HCT116 (cell line): Measurements from ENCODE around the gene LGMN. TPM values are rescaled to one million over a fixed set of nuclear protein-coding genes. Genes with fewer than 3 reads are reported as not detected.

Experiments
- ATAC-seq: fragments of 200-7000 bp; cut with Tn5 transposase; 2 replicates; pipeline ENCODE4 v1.9.1; 2020; ENCODE audit warnings: mild to moderate bottlenecking, moderate library complexity
- BruUV-seq: library from RNA; stranded (reverse); fragments of 400-500 nt; replicated peaks from 2 replicates; lab custom pipeline; 2021; lab: Mats Ljungman, UMichigan
- CTCF ChIA-PET: fragments of 300-600 bp; sonication (Branson Sonifier 250); formaldehyde crosslinking; loops from one replicate; lab custom pipeline; 2021; ENCODE audit warnings: antibody characterized with exemption; lab: Charles Lee
- POLR2A ChIA-PET: fragments of 300-600, 350-600 bp; sonication (Branson Sonifier 250); formaldehyde crosslinking; loops from one replicate; lab custom pipeline; 2021; ENCODE audit warnings: antibody characterized with exemption; lab: Charles Lee
- RAD21 ChIA-PET, 2 experiments: fragments of 300-600 bp; sonication (Branson Sonifier 250); formaldehyde crosslinking; loops; one replicate each; lab custom pipeline; 2023; ENCODE audit warnings: low total read pairs in 2 of 2; ENCODE audit not compliant: uncharacterized antibody in 2 of 2, unreplicated experiment in 2 of 2, low non-redundant PET in 1 of 2; lab: Charles Lee
- DNase-seq: peaks from one replicate; pipeline ENCODE4 v3.0.0-alpha.2; 2010; ENCODE audit warnings: low read depth, low spot score
- H2AFZ ChIP-seq: fragments of 200-600 bp; shearing (Covaris generic), sonication (generic); 2 replicates; pipeline ENCODE4 v1.6.1; 2017; ENCODE audit warnings: low read depth, mixed run types, mixed read lengths, antibody characterized with exemption, low read length; ENCODE audit not compliant: poor library complexity, severe bottlenecking
- H3K27ac ChIP-seq: 2 replicates; pipeline ENCODE4 v1.5.1; 2012; ENCODE audit warnings: low read depth, low read length
- H3K27me3 ChIP-seq: fragments of 200-600 bp; sonication (generic); 2 replicates; pipeline ENCODE4 v1.6.1; 2016; ENCODE audit warnings: mixed run types, low read length, mixed read lengths; ENCODE audit not compliant: insufficient read depth
- H3K36me3 ChIP-seq, 2 experiments: fragments of 200-500 bp in 1 of 2; fragments of 200-600 bp in 1 of 2; sonication (Bioruptor generic) in 1 of 2; sonication (generic) in 1 of 2; 2 replicates each; pipeline versions ENCODE4 v1.5.1 to v1.6.1; 2014 to 2016; ENCODE audit warnings: low read length in 2 of 2, inconsistent platforms in 1 of 2, mixed read lengths in 1 of 2, mixed run types in 1 of 2; ENCODE audit not compliant: insufficient read depth in 2 of 2, control insufficient read depth in 1 of 2
- H3K4me1 ChIP-seq, 2 experiments: fragments of 200-600 bp in 1 of 2; sonication (generic) in 1 of 2; 2 replicates each; pipeline versions ENCODE4 v1.5.1 to v1.6.1; 2012 to 2017; ENCODE audit warnings: low read length in 2 of 2, inconsistent platforms in 1 of 2, mild to moderate bottlenecking in 1 of 2, mixed read lengths in 1 of 2, mixed run types in 1 of 2, moderate library complexity in 1 of 2; ENCODE audit not compliant: insufficient read depth in 2 of 2, control insufficient read depth in 1 of 2
- H3K4me2 ChIP-seq: fragments of 200-600 bp; sonication (generic); 2 replicates; pipeline ENCODE4 v1.6.1; 2017; ENCODE audit warnings: mixed run types, low read length, mixed read lengths
- H3K4me3 ChIP-seq, 2 experiments: fragments of 200-600 bp in 1 of 2; sonication (generic) in 1 of 2; replicated peaks in 1 of 2; 2 replicates each; pipeline ENCODE4 v1.5.1; 2011 to 2016; ENCODE audit warnings: low read length in 2 of 2, control low read depth in 1 of 2, low read depth in 1 of 2, mild to moderate bottlenecking in 1 of 2, mixed read lengths in 1 of 2, mixed run types in 1 of 2
- H3K79me2 ChIP-seq: fragments of 200-600 bp; sonication (generic); 2 replicates; pipeline ENCODE4 v1.6.1; 2017; ENCODE audit warnings: mild to moderate bottlenecking, mixed run types, low read length, moderate library complexity, mixed read lengths; ENCODE audit not compliant: insufficient read depth
- H3K9ac ChIP-seq: fragments of 200-600 bp; sonication (generic); 2 replicates; pipeline ENCODE4 v1.6.1; 2016; ENCODE audit warnings: low read length, mixed read lengths
- H3K9me2 ChIP-seq: fragments of 200-600 bp; sonication (generic), shearing (Covaris generic); 2 replicates; pipeline ENCODE4 v1.6.1; 2017; ENCODE audit warnings: mixed run types, mild to moderate bottlenecking, moderate library complexity; ENCODE audit not compliant: insufficient read depth
- H3K9me3 ChIP-seq, 2 experiments: fragments of 200-500 bp in 1 of 2; fragments of 200-600 bp in 1 of 2; sonication (Bioruptor generic) in 1 of 2; sonication (generic) in 1 of 2; 2 replicates each; pipeline ENCODE4 v1.6.1; 2014 to 2017; ENCODE audit warnings: low read length in 2 of 2, mixed read lengths in 2 of 2, inconsistent platforms in 1 of 2, low read depth in 1 of 2, mild to moderate bottlenecking in 1 of 2, mixed run types in 1 of 2, moderate library complexity in 1 of 2; ENCODE audit not compliant: control insufficient read depth in 1 of 2, insufficient read depth in 1 of 2
- H4K20me1 ChIP-seq: fragments of 200-600 bp; sonication (generic), shearing (Covaris generic); 2 replicates; pipeline ENCODE4 v1.6.1; 2017; ENCODE audit warnings: mixed run types, mild to moderate bottlenecking, moderate library complexity; ENCODE audit not compliant: insufficient read depth
- CBX3 ChIP-seq: IDR thresholded peaks from 2 replicates; pipeline ENCODE4 v1.6.1; 2012; ENCODE audit warnings: low read depth
- CTCF ChIP-seq, 3 experiments: fragments of 200-600 bp in 1 of 3; sonication (generic) in 1 of 3; IDR thresholded peaks in 2 of 3; conservative IDR thresholded peaks in 1 of 3; 2 replicates each; pipeline ENCODE4 v1.5.1; 2012 to 2017; ENCODE audit warnings: low read depth in 2 of 3, low read length in 2 of 3, antibody characterized with exemption in 1 of 3, borderline replicate concordance in 1 of 3, control low read depth in 1 of 3, mild to moderate bottlenecking in 1 of 3, mixed read lengths in 1 of 3, mixed run types in 1 of 3, moderate library complexity in 1 of 3; ENCODE audit not compliant: insufficient read depth in 1 of 3
- ELF1 ChIP-seq: IDR thresholded peaks from 2 replicates; pipeline ENCODE4 v1.6.1; 2012; ENCODE audit warnings: low read depth, borderline replicate concordance
- EZH2 ChIP-seq: fragments of 200-600 bp; sonication (generic); IDR thresholded peaks from 2 replicates; pipeline ENCODE4 v1.6.1; 2017; ENCODE audit warnings: antibody characterized with exemption, mixed run types
- EZH2phosphoT487 ChIP-seq: fragments of 200-600 bp; IDR thresholded peaks from 2 replicates; pipeline ENCODE4 v1.6.1; 2018; ENCODE audit warnings: antibody characterized with exemption, borderline replicate concordance
- POLR2AphosphoS5 ChIP-seq: IDR thresholded peaks from 2 replicates; pipeline ENCODE4 v1.6.1; 2011; ENCODE audit warnings: mild to moderate bottlenecking, low read depth, low read length, moderate library complexity
- RAD21 ChIP-seq: IDR thresholded peaks from 2 replicates; pipeline ENCODE4 v1.6.1; 2012; ENCODE audit warnings: low read depth, mild to moderate bottlenecking
- REST ChIP-seq: IDR thresholded peaks from 2 replicates; pipeline ENCODE4 v1.6.1; 2012; ENCODE audit warnings: low read depth
- SRF ChIP-seq: IDR thresholded peaks from 2 replicates; pipeline ENCODE4 v1.6.1; 2012; ENCODE audit warnings: low read depth
- YY1 ChIP-seq: IDR thresholded peaks from 2 replicates; pipeline ENCODE4 v1.6.1; 2011; ENCODE audit warnings: low read length, low read depth, moderate library complexity, mild to moderate bottlenecking; ENCODE audit not compliant: insufficient replicate concordance; ENCODE audit errors: extremely low read depth
- ZFX ChIP-seq: fragments of 450-650 bp; IDR thresholded peaks from 2 replicates; pipeline ENCODE4 v1.6.1; 2017
- ZNF274 ChIP-seq: fragments of 200-500 bp; sonication (Bioruptor generic); IDR thresholded peaks from 2 replicates; pipeline ENCODE4 v1.6.1; 2014; ENCODE audit warnings: mild to moderate bottlenecking, low read depth, low read length, inconsistent platforms
- intact Hi-C: fragments of 100-400 bp; cut with micrococcal nuclease; formaldehyde crosslinking; loops from 2 replicates; pipeline ENCODE4 v1.10.0; 2022
- total RNA-seq: library from RNA; stranded (reverse); gene quantifications from one replicate; pipeline ENCODE4 v1.2.1, GENCODE V29; 2021; ENCODE audit not compliant: unreplicated experiment
- TF ChIP-seq, protein P1 (sequence below): IDR thresholded peaks from 2 replicates; pipeline ENCODE4 v1.6.1; 2011; ENCODE audit warnings: mild to moderate bottlenecking, low read length, moderate library complexity; ENCODE audit not compliant: insufficient replicate concordance; ENCODE audit errors: extremely low read depth
- TF ChIP-seq, protein P2 (sequence below): IDR thresholded peaks from 2 replicates; pipeline ENCODE4 v1.6.1; 2012

Gene LGMN
- total RNA-seq, 1 experiment from 2014 or later: 44.9 TPM

- Histone ChIP-seq H3K9ac (no peak overlapping the region), H3K36me3 (peaks cover 0 to 8% of the 10 kb centered on the region in 2 experiments; a peak in 2 of 4 replicates), H3K79me2 (no peaks in the 10 kb centered on the region), H3K9me3 (no peaks in the 10 kb centered on the region), H3K27me3 (no peaks in the 10 kb centered on the region), H3K4me2 (no peak overlapping the region), H3K9me2 (no peaks in the 10 kb centered on the region), H2AFZ (no peak overlapping the region), H3K4me3 (no peak overlapping the region), H3K27ac (no peak overlapping the region), H3K4me1 (peaks cover 6 to 14% of the 10 kb centered on the region in 2 experiments), H4K20me1 (no peaks in the 10 kb centered on the region)
- intact Hi-C loops: no loop called here
- no peak for DNase-seq
- ATAC-seq: no peak
- no peak for TF ChIP-seq POLR2AphosphoS5
- no peak for TF ChIP-seq ZNF274
- no peak for TF ChIP-seq CBX3
- TF ChIP-seq SRF: no peak
- no peak for TF ChIP-seq ZFX
- no peak for TF ChIP-seq CTCF (IDR thresholded peaks at IDR 0.05 in 2 of 3, conservative IDR thresholded peaks at IDR 0.05 in 1 of 3; ENCODE audit: borderline replicate concordance in 1 of 3, insufficient read depth in 1 of 3, low read depth in 2 of 3, low read length in 2 of 3)
- TF ChIP-seq EZH2: no peak
- no peak for TF ChIP-seq RAD21
- TF ChIP-seq, protein P1, sequence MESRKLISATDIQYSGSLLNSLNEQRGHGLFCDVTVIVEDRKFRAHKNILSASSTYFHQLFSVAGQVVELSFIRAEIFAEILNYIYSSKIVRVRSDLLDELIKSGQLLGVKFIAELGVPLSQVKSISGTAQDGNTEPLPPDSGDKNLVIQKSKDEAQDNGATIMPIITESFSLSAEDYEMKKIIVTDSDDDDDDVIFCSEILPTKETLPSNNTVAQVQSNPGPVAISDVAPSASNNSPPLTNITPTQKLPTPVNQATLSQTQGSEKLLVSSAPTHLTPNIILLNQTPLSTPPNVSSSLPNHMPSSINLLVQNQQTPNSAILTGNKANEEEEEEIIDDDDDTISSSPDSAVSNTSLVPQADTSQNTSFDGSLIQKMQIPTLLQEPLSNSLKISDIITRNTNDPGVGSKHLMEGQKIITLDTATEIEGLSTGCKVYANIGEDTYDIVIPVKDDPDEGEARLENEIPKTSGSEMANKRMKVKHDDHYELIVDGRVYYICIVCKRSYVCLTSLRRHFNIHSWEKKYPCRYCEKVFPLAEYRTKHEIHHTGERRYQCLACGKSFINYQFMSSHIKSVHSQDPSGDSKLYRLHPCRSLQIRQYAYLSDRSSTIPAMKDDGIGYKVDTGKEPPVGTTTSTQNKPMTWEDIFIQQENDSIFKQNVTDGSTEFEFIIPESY: no peak
- no peak for TF ChIP-seq YY1
- no peak for TF ChIP-seq ELF1
- TF ChIP-seq, protein P2, sequence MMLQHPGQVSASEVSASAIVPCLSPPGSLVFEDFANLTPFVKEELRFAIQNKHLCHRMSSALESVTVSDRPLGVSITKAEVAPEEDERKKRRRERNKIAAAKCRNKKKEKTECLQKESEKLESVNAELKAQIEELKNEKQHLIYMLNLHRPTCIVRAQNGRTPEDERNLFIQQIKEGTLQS: no peak
- TF ChIP-seq EZH2phosphoT487: no peak
- TF ChIP-seq REST: no peak
- no TSS peak for BruUV-seq
- CTCF ChIA-PET: no interaction called here
- POLR2A ChIA-PET: no interaction called here
- RAD21 ChIA-PET: no interaction called here
These were observed 38.5 kb downstream of the LGMN start for GRCh38 chr14:92710001-92710341.
